Fibroblast of the aortic adventitia (primary cell): ENCODE results near the gene BTBD6. TPM values are rescaled to one million over a fixed set of nuclear protein-coding genes. Genes with fewer than 3 reads are reported as not detected.
A peak's percentile ranks its signal among the peaks of the same experiment; 100 is the strongest.

ENCODE experiments used
- DNase-seq: peaks from one replicate; pipeline ENCODE4 v3.0.0-alpha.2; 2010; ENCODE audit warnings: low read depth
- H3K4me3 ChIP-seq: 2 replicates; pipeline ENCODE4 v1.5.1; 2011; ENCODE audit warnings: low read depth, mild to moderate bottlenecking, control low read depth, low read length, moderate library complexity
- total RNA-seq: library from RNA; depleted of rRNA; stranded (reverse); fragments of >200 nt; gene quantifications from 2 replicates; pipeline ENCODE4 v1.2.3, GENCODE V29; 2012; ENCODE audit warnings: low replicate concordance
- TF ChIP-seq, protein P1 (sequence below): IDR thresholded peaks from 2 replicates; pipeline ENCODE4 v1.5.1; 2011; ENCODE audit warnings: mild to moderate bottlenecking, low read length, control low read depth, inconsistent platforms; ENCODE audit not compliant: insufficient read depth

Gene BTBD6
- total RNA-seq, 1 donor = 51.0 TPM

DNA sequence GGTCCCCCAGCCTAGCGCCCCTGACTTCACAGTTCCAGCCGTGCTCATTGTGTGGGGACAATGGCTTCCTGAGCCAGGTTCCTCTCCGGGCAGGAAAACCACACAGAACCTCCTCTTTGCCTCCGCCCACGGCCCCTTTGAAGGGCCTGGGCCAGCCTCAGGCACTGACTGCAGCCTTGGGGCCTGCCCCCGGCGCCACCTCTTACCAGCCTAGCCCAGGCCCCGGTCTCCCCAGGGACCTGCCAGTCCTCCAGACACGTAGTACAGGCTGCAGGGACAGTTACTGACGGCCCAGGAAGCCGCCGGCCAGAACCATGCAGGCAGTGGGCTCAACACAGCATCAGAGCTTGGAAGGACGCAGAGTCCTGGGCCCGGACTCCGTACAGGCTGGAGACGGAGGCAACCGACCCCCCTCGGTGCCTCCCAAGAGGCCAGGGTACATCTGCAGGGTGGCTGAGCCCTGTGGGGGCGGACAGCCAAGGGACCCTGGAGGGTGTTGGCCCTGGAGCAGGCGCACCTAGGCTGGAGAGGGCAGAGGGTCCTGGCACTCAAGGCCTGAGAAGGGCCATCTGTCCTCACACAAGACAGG, 46.3 kb upstream of the BTBD6 start:
- TF ChIP-seq, protein P1, sequence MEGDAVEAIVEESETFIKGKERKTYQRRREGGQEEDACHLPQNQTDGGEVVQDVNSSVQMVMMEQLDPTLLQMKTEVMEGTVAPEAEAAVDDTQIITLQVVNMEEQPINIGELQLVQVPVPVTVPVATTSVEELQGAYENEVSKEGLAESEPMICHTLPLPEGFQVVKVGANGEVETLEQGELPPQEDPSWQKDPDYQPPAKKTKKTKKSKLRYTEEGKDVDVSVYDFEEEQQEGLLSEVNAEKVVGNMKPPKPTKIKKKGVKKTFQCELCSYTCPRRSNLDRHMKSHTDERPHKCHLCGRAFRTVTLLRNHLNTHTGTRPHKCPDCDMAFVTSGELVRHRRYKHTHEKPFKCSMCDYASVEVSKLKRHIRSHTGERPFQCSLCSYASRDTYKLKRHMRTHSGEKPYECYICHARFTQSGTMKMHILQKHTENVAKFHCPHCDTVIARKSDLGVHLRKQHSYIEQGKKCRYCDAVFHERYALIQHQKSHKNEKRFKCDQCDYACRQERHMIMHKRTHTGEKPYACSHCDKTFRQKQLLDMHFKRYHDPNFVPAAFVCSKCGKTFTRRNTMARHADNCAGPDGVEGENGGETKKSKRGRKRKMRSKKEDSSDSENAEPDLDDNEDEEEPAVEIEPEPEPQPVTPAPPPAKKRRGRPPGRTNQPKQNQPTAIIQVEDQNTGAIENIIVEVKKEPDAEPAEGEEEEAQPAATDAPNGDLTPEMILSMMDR = no peak
- DNase-seq = no peak
- no peak overlapping the region for H3K4me3 ChIP-seq

DNA sequence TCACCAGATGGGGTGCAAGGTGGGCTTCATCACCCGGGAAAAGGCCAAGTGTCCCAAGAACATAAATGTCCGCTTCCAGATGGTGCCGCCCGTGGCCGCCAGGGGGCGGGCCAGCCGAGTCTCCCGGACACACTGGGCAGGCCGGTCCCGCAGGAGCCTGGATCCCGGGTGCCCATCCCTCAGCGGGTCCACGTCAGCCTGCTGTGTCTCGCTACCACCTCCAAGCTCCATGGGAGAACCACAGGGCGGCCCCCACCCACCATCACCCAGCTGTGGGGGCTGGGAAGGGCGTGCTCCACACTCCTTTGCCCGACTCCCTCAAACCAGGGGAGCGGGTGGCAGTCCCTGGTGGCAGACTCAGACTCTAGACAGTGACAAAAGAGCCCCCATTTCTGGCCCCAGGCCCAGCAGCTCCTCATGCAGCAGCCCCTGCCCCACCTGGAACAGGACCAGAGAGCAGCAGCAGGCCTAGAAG, 45.2 kb upstream of the BTBD6 start:
- no peak overlapping the region for H3K4me3 ChIP-seq
- DNase-seq = peak; percentile 60
- TF ChIP-seq, protein P1 = peak; percentile 87

DNA sequence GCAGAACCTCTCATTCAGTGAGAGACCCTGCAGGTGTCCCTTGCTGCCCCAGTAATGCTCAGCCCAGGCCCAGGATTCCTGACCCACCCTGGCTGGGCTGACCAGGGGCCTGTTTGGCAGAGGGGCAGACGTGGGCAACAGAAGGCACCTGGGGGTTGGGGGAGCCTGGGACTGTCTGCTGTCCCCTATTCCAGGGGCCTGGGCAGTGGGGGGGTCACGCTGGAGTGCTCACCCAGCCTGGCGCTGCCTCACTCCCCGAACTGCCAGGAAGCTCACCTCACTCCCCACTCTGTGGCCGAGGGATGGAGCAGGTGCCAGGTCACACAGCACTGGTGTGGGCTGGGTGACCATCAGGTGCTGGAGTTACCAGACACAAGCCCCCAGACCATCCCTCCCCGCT, 44.6 kb upstream of the BTBD6 start:
- DNase-seq = no peak
- no peak overlapping the region for H3K4me3 ChIP-seq
- TF ChIP-seq, protein P1 = no peak

DNA sequence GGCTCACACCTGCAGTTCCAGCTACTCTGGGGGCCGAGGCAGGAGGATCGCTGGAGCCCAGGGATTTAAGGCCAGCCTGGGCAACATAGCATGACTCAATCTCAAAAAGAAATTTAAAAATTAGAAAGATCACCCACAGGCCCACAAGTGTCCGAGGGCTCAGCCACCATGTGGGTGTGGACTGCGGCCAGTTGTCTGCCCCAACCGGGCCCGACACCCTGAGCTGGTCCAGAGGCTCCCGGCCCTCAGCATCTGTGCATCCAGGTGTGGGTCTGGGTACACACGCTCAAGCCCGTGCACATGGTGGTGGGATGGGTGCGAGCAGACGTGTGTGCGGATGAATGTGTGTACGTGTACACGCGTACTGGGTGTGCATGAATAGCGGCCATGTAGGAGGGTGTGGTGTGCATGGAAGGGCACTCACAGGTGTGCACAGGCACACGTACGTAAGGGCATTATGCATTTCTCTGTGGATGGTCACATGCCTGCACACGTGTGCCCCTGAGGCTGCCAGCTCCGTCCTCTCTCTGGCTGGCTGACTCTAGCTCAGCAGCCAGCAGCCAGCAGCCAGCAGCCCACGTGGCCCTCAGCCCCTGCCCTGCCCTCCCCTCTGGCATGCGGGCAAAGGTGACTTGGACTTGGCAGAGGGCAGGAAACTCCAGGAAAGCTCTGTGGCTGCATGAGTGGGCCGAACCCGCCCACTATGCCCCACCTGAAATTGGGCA, 44.0 kb upstream of the BTBD6 start:
- no peak overlapping the region for H3K4me3 ChIP-seq
- TF ChIP-seq, protein P1 = no peak
- DNase-seq = peak; percentile 29

DNA sequence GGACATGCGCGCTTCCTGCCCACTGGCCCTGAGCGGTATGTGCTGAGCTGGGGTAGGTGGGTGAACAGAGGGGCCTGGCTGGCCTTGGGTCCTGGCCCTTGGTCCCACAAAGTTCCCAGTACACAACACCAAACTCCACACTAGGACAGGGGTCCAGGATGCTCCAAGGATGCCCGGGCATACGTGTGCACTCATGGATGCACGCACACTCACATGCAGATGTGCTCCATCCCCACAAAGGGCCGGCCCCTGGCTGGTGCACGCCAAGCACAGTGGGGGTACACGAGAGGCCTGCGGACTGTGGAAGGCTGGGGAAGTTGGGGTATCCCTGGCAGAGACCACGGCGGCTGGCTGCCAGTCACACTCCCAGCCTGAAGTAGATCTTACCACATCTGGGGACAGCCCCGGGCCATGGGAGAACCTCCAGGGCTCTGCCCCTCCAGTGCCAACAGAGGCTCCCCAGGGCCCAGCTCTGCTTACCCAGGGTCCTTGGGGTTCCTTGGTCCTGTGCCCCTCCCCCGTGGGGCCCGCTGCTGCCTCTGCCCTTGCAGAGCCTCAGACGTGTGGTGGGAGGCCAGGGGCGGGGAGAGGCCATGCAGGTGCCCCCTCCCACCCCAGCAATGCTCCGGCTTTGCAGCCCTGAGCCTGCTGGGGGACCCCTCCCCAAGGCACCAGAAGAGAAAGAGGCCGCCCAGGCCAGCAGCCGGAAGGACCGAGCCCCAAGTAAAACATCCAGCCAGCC, 43.2 kb upstream of the BTBD6 start:
- TF ChIP-seq, protein P1 = no peak
- no peak overlapping the region for H3K4me3 ChIP-seq
- DNase-seq = no peak

DNA sequence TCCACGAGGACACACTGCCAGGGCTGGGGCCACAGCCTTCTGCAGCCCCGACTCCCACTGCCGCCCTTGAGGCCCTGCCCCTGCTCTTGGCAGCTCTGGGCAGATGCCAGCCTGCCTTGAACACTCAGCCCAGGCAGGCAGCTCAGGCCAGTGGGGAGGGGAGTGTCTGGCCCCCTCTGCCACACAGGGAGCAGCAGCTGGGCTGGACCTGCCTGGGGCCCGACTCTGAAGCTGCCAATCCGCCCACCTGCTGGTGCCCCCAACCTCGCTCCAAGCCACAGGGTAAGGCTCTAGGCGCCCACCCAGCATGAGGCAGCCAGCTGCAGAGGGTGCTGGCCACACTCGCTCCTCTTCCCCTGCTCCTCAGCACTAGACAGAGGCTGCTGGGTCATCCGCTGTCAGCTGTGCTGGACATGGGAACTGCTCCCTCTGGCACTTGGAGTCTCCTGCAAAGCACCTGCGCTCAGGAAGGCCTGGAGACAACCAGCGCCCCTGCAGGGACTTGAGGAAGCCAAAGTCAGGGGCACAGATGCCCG, 42.6 kb upstream of the BTBD6 start:
- TF ChIP-seq, protein P1 = no peak
- H3K4me3 ChIP-seq = no peak overlapping the region
- no peak for DNase-seq
